Globus pallidus (tissue), 1 donor: ENCODE measurements around the gene TC2N.
"Not testable (repeated sequence)": the region's sequence is repeated elsewhere in the genome, so short reads cannot be mapped to it uniquely, and the experiment has no call there.

Experiments
- DNase-seq: peaks from one replicate; pipeline ENCODE4 v3.0.0-alpha.2; 2015; ENCODE audit warnings: low spot score

TC2N gene

DNA sequence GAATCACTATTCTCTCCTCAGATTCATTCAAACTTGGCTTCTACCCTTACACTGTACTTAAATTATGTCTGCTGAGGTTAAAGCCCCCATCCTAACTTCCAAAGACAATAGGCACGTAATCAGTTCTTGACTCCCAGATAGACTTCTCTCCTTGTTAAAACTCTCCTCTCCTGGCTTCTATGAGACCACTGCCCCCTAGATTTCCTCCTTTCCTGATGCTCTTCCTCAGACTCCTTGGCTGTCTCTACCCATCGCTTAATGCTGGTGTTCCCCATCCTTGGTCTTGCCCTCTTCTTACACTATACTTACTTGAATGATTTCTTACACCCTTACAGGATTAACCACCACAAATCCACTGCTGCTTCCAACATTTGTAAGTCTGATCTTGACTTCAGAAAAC lies 32.8 kb downstream of the TC2N start:
- no peak for DNase-seq

DNA sequence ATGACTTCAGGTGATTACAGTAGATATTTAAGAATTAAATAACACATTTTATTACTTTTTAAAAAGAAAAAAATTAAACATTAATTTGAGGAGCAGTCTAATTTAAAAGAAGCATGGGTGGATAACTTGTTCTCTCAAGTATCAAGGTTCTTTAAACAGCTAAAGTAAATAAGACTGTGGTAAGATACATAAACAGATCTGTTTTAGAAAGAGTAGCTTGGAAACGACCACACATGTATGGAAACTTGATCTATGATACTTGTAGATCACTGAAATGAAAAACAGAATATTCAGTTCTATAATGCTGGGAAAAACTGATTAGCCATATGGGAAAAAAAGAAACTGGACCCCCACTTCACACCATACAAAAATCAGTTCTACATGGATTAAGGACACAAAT lies 36.0 kb downstream of the TC2N start:
- no peak for DNase-seq

DNA sequence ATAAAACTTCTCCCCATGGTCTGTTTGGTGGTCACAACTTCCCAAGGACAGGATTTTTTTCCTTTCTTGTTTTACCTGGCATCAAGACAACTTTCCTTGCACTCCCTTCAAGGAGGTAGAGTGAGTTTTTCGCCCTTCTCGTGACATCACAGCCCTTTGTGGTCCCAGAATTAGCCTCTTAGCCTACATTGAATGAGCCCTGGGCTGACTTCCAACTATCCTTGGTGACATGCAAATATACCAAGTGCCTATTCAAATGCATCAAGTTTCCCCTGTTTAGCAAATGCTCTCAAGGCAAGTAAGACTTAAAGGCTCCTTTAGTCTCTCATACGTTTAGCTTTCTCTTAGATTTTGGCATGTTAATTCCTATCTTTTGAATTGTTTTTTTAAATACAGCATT lies 36.6 kb downstream of the TC2N start:
- DNase-seq: peak; percentile 5

DNA sequence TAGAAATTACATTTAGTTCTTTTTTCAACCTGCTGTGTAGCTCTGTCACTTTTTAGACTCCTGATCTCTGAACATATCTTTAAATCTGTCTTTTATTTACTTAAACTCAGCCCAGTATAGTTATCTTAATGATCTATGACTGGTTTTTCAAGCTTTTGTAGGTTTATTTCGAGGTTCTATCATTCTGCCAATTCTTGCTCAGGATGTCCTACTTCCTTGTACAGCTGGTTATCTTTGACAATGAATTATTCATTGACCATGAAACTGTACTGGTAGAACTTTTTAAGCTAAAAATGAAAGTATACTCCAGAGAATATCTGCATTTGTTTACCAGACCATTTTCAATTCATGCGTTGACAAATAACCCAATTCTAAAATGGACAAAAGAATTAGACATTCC lies 37.8 kb downstream of the TC2N start:
- DNase-seq: no peak

DNA sequence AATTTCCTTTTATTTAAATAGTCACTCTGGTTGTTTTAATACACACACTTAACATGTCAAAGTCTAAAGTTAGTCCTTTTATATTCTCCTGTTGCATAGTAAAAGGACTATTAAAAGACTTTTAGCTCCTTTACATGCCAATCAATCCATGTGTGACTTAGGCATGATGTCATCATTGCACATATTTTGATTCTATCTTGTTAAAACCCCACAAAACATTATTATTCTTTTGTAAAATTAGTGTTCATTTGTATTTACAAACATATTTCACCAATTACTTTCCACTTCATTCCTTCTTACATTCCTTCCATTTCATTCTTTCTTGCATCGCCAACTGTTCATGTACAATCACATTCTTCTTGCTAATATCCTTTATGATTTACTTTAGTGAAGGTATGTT lies 39.6 kb downstream of the TC2N start:
- DNase-seq: no peak

DNA sequence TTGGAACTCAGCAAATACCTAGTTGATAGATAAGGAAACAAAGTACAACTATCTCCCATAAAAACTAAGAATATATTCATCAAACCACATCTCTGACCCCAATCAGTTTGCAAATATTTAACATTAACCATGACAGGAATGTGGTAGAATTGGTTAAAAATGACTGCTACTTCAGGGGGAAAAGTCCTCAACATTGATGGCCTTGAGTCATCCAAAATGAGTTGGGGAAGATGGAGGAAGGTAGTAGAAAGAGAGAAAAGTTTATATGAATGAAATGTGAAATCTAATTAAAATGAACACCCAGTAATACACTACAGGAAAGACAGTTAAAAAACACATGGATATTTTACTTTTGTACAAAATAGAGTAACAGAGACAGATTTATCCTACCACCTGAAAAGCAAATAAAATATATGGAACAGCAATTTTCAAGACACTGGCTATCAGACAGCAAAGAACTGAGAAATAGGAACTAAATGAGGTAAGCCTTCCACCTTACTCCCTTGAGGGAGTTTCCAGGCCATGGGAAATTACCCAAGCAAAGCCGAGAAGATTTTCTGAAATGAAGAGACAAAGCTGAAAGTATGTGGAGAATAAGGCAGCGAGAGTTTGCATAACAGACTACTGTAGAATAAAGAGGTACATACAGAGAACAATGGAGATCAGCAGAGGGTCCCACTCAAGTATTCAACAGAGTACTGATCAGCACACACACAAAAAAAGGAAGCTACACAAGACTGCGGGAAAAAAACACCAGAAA lies 49.6 kb downstream of the TC2N start:
- no peak for DNase-seq

DNA sequence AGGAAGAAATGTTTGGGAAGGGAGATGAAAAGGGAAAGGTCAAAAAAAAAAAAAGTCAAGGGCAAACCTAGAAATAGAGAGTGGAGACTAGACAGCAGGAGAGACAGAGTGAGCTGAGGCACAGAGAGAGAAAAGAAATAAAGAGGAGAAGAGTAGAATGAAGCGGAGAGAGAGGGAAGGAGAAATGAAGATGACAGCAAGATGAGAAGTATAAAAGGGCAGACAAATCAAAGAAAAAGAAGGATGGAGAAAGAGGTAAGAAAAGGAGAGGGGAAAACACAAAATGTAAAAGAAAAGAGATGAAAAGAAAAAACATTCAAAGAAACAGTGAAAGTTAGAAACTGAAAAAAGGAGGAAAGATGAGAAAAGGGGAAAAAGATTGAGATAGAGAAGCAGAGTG lies 53.0 kb downstream of the TC2N start:
- no peak for DNase-seq

DNA sequence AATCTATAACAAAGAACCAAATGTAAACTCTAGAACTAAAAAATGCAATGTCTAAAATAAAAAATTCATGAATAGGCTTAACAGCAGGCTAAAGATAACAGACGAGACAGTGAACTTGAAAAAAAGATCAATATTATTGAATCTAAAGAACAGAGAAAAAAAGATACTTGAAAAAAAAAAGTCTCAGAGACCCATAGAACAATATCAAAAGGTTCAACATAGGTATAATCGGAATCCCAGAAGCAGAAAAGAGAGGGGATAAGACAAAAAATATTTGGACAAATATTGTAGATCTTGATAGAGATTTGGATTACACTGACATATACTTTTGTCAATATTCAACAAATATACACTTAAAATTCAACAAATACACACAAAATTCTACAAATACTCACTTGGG lies 56.6 kb downstream of the TC2N start:
- DNase-seq: no peak

DNA sequence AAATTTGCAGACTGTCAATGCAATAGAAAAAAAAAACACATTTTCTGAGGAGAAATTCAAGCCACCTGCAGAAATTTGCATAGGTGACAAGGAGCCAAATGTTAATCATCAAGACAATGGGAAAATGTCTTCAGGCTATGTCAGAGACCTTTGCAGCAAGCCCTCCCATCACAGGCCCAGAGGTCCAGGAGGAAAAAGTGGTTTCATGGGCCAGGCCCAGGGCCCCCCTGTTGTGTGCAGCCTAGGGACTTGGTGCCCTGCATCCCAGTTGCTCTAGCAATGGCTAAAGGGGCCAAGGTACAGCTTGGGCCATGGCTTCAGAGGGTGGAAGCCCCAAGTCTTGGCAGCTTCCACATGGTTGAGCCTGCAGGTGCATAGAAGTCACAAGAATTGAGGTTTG lies 60.6 kb downstream of the TC2N start:
- DNase-seq: no peak

DNA sequence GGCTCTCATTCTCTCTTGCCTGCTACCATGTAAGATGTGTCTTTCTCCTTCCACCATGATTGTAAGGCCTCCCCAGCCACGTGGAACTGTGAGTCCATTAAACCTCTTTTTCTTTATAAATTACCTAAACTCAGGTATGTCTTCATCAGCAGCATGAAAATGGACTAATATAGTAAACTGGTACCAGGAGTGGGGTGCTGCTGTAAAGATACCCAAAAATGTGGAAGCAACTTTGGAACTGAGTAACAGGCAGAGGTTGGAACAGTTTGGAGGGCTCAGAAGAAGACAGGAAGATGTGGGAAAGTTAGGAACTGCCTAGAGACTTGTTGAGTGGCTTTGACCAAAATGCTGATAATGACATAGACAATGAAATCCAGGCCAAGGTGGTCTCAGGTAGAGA lies 61.2 kb downstream of the TC2N start:
- DNase-seq: not testable (repeated sequence)

DNA sequence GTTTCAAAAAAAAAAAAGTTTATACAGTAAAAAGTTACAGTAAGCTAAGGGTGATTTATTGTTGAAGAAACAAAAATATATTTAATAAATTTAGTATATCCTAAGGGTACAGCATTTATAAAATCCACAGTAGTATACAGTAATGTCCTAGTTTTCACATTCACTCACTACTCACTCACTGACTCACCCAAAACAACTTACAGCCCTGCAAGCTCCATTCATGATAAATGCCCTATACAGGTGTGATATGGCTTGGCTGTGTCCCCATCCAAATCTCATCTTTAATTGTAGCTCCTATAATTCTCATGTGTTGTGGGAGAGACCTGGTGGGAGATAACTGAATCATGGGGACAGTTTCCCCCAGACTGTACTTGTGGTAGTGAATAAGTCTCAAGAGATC lies 61.7 kb downstream of the TC2N start:
- DNase-seq: no peak

DNA sequence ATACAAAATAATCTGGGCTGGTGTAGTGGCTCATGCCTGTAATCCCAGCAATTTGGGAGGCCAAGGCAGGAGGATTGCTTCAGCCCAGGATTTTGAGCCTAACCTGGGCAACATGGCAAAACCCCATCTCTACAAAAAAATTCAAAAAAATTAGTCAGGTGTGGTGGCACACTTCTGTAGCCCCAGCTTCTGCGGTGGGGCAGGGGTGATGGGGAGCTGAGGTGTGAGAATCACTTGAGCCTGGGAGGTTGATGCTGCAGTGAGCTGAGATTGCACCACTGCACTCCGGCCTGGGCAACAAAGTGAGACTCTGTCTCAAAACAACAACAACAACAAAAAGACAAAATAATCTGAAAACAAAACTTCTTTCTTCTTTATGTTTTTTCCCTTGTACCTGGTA lies 66.0 kb downstream of the TC2N start:
- no peak for DNase-seq

DNA sequence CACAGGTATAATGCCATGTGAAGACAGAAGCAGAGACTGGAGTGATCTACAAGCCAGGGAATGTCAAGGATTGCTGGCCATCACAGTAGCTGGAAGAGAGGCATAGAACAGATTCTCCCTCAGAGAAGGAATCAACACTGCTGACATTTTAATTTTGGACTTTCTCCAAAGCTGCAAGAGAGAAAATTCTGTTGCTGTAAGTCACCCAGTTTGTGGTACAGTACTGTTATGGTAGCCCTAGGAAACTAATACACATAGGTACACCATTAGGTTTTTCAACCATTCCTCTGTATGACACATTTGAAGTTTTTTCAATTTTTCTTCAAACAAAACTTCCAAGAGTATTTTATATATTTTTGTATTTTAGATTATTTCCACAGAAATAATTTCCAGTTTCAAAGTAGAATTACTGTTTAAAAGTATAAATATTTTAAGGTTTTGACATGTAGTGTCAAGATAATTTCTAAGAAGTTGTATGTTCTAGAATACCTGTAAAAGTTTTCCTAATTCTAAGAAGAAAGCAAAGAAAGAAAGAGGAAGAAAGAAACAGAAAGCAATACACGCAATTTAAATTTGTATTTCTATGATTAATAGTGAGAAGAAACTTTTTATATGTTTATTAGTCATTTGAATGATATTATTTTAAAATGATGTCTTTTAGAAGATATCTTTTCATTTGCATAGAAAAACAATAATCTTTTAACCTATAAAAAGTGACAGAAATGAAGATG lies 70.6 kb downstream of the TC2N start:
- DNase-seq: no peak

DNA sequence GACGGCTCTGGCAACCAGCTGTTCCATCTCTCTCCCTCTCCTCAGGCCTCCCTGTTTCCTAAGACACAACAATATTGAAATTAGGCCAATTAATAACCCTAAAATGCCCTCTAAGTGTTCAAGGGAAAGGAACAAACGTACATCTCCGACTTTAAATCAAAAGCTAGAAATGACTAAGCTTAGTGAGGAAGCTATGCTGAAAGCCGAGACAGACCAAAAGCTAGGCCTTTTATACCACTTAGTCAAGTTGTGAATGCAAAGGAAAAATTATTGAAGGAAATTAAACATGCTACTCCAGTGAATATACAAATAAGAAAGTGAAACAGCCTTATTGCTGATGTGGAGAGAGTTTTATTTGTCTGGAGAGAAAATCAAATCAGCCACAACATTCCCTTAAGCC lies 73.6 kb downstream of the TC2N start:
- DNase-seq: no peak

DNA sequence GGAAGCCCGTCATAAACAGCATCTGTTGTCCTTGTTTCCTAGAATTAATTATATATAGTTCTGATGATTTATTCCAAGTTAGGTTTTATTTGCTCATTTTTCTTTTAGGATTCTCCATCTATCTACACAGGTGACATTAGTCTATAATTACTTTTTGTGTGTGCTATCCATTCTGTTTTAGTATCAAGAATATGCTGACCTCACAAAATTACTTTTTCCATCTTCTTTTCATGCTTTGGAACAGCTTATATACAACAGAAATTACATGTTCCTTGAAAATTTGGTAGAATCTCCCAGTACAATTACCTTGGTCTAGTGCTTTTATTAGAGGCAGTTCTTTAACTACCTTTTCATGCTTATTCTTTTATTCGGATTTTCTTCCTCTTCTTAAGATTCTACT lies 81.1 kb downstream of the TC2N start:
- DNase-seq: no peak

DNA sequence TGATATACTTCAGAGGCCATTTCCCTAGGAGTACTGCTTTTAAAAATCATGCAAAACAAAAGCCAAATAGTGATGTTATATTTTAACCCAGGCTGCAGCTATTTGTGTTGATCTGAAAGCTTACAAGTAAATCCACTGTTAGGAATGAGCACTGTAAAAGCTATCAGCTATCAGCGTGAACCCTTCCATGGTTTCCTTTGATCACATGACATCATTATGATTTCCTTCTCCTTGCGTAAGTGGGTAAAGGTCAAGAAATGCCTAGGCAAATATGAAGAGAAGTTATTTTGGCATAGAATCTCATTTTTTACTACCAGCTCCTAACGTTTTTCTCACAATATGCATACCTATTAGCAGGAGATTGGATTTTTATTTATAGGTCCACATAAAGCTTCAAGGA lies 86.9 kb downstream of the TC2N start:
- no peak for DNase-seq

DNA sequence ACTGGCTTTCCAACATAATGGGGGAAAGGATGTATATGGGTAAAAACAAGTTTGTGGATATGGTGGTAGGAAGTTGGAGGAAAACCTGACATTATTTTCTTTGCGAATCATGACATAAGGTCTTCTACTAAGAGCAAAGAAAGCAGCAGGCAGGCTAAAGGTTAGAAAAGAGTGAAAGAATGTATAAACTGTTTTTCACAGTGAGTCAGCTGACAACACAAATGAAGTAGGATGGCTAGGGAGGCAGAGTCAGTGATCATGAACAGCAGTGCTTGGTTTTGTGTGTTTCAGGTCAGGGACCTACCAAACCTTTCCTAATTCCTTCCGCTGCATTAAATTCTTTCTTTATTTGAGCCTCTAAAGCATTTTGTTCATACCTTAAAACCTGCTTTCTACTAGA lies 89.1 kb downstream of the TC2N start:
- DNase-seq: no peak

DNA sequence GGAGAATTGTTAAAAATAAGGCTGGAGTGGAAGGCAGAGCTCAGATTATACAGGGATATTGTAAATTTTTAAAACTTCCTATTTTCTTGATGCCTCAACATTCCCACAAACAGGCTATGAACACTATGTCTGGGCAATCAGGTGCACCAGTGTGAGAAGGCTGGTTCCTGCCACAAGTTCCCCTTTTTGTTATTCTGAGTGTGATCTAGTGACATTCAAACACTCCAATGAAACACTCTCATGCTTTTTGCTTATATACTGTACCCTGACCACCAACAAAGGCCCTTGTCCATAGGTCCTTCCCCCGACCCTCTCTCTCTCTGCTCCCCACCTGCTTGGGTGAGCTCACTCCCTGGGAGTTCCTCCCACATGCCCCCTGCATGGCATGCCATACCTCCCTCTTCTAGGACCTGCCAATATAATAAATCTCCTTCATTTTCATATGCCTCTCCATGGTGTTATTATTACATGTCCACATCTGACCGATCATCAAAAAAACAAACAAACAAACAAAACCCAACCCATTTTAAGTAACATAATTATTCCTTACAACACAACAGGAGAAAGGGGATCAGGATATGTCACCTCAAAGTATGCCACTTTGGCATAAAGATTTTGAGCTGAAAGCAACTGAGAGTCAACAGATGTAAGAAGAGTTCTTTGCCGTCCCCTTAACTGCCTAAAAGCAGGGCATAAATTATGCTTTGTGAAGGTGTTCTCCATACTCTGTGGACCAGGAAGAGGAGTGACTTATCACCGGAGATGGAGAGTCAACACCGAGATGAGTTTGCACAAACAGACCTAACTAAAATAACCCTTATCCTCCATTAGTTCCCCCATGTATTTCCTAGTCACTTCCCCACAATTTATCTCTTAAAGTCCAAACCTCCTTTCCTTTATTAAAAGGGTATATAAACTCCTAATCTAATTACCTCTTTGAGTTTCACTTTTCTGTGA lies 92.9 kb downstream of the TC2N start:
- DNase-seq: no peak

DNA sequence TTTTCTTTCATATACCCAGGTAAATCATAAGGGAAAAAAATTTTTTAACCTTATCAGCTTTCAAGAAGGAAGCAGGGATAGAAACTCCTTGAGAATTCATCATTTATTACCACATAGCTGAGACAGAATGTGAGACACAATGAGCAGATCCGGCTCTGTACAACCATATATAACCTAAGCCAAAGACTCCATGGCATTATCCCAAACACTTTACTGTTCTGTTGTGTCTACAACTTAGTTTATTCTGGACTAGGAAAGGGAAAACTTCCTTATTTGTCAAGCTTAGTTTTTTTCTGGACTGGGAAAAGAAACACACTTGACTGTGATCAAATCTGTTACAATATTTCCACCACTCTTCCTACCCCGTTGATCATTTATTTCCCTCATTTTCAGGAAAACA lies 97.2 kb downstream of the TC2N start:
- DNase-seq: no peak

DNA sequence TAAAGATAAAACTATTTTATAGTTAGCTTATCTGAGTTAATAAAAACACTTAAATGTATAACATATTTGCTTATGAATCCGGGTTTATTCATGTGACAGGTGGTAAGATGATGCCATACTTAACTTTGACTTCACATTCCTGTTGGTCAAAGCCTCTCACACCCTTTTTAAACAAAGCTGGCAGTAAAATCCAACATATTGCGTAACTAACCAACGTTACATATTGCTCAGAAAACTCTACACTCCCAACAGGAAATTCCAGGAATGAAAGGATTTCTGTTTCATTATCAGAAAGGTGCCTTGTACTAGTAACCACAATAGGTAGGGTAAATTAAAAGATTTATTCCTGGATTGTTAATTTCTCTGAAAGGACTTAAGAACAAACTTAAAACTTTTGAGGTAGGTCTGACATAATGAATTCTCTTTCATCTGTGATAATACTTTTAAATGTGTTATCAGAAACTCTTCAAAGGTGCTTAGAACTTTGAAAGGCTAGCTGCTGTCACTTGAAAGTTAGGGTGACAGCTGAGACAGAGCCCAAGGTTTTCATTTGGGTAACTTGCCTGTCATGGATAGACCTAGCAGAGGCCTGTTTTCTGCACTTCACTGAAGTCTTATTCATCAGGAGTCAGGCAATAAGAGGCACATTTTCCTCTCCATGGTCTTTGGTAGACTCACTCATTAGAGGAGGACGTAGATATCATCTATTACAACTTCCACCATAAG lies 111.6 kb downstream of the TC2N start:
- DNase-seq: no peak

DNA sequence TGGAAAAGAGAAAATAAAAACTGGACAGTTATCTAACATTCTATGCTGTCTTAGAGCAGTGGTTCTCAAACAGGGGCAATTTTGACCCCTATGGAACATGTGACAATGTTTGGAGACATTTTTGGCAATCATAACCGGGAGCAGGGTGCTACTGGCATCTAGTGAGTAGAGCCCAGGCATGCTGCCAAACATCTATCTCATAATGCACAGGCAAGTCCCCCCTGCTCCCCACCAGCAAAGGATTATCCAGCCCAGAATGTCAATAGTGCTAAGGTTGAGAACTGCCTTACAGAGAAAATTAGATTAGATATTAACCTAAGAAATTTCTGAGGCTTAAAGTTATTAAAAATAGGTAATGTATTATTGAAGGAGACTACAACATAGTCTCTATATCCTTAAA lies 112.5 kb downstream of the TC2N start:
- no peak for DNase-seq

DNA sequence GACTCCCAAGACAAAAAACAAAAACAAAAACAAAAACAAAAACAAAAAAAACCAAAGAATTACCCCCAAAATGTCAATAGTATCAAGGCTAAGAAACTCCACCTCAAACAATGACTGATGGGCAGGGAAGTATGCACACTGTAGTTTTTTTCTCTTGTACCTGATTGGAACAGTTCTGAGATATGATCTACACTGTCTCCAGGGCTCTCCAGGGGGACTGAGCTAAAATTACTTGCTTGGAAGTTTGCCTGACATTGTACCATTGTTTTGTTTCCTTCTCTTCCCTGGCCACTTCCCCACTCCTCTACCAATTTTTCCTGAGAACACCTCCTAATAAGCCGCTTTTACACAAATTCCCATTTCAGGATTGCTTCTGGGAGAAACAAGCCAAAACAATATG lies 113.2 kb downstream of the TC2N start:
- DNase-seq: no peak
